Lung (tissue), 12 donors: ENCODE results near the gene CPNE9. TPM values are rescaled to one million over a fixed set of nuclear protein-coding genes. Genes with fewer than 3 reads are reported as not detected.

ENCODE experiments used
- ATAC-seq: fragments of 200-7000 bp; cut with Tn5 transposase; one replicate; pipeline ENCODE4 v1.9.1; 2020; ENCODE audit warnings: moderate number of reproducible peaks; ENCODE audit not compliant: insufficient read depth, low FRiP score
- DNase-seq, 3 donors: peaks; one replicate each; pipeline ENCODE4 v3.0.0-alpha.2; 2013 to 2017
- H3K27ac ChIP-seq, 2 donors: one replicate each; pipeline ENCODE4 v1.5.1; 2013; ENCODE audit warnings: mild to moderate bottlenecking in 2 of 2, moderate library complexity in 2 of 2, control low read depth in 1 of 2, inconsistent platforms in 1 of 2, low read depth in 1 of 2, low read length in 1 of 2
- H3K27me3 ChIP-seq, 3 donors: one replicate each; pipeline ENCODE4 v1.5.1; 2013; ENCODE audit warnings: low read length in 2 of 3; ENCODE audit not compliant: control insufficient read depth in 3 of 3, insufficient read depth in 3 of 3
- H3K36me3 ChIP-seq, 4 donors: one replicate each; pipeline ENCODE4 v1.5.1; 2013; ENCODE audit warnings: low read length in 4 of 4, mild to moderate bottlenecking in 1 of 4, moderate library complexity in 1 of 4; ENCODE audit not compliant: control insufficient read depth in 4 of 4, insufficient read depth in 4 of 4
- H3K4me1 ChIP-seq, 5 donors: one replicate each; pipeline ENCODE4 v1.5.1; 2013; ENCODE audit warnings: low read length in 5 of 5, mild to moderate bottlenecking in 2 of 5, moderate library complexity in 1 of 5; ENCODE audit not compliant: control insufficient read depth in 5 of 5, insufficient read depth in 5 of 5
- H3K4me3 ChIP-seq: one replicate; pipeline ENCODE4 v1.5.1; 2013; ENCODE audit warnings: mild to moderate bottlenecking, control low read depth, moderate library complexity
- H3K9ac ChIP-seq, 2 donors: one replicate each; pipeline ENCODE4 v1.5.1; 2013; ENCODE audit warnings: low read length in 2 of 2, control low read depth in 1 of 2; ENCODE audit not compliant: insufficient read depth in 1 of 2
- H3K9me3 ChIP-seq, 4 donors: one replicate each; pipeline ENCODE4 v1.5.1; 2013; ENCODE audit warnings: low read length in 3 of 4, mild to moderate bottlenecking in 1 of 4, moderate library complexity in 1 of 4; ENCODE audit not compliant: control insufficient read depth in 4 of 4, insufficient read depth in 3 of 4
- WGBS, 2 donors: extraction: QIAGEN DNeasy Blood & Tissue Kit; methylation state at CpG; one replicate each; pipeline ENCODE4 v1.1.7; 2013; 5-methylcytosine and 5-hydroxymethylcytosine counted together
- polyA plus RNA-seq, 2 donors: library from polyadenylated mRNA; stranded (reverse); fragments of 200-250 nt; gene quantifications; one replicate each; pipeline ENCODE4 v1.2.1, GENCODE V29; 2013
- total RNA-seq, 2 donors: library from RNA; depleted of rRNA in 1 of 2; stranded (reverse); fragments of >200 nt in 1 of 2; gene quantifications; one replicate each; pipeline ENCODE4 v1.2.1, GENCODE V29; 2014 to 2021
- TF ChIP-seq, protein P1 (sequence below): IDR thresholded peaks from 2 replicates; pipeline ENCODE4 v1.5.1; 2012; ENCODE audit warnings: mild to moderate bottlenecking; ENCODE audit errors: control extremely low read depth, extremely low read depth
- donor health status: control.
- donor health status: control.
- donor health status: Bipolar disorder and iron deficiency.
- donor health status: healthy.
- donor health status: DM: yes; HTN: yes; CAD: no.

CPNE9 gene
- total and polyA plus RNA-seq, 4 donors: 0.11 to 0.34 (median 0.16) TPM; not detected in 1

- Histone ChIP-seq H3K4me3 (no peak overlapping the region), H3K9me3 (no peaks in the 10 kb centered on the region), H3K9ac (no peak overlapping the region), H3K36me3 (no peaks in the 10 kb centered on the region), H3K27ac (no peak overlapping the region), H3K4me1 (no peaks in the 10 kb centered on the region), H3K27me3 (no peaks in the 10 kb centered on the region)
- WGBS, 2 donors: 49 to 72% methylated on average over 5 of the region's 5 CpGs
- no peak for DNase-seq
- TF ChIP-seq, protein P1, sequence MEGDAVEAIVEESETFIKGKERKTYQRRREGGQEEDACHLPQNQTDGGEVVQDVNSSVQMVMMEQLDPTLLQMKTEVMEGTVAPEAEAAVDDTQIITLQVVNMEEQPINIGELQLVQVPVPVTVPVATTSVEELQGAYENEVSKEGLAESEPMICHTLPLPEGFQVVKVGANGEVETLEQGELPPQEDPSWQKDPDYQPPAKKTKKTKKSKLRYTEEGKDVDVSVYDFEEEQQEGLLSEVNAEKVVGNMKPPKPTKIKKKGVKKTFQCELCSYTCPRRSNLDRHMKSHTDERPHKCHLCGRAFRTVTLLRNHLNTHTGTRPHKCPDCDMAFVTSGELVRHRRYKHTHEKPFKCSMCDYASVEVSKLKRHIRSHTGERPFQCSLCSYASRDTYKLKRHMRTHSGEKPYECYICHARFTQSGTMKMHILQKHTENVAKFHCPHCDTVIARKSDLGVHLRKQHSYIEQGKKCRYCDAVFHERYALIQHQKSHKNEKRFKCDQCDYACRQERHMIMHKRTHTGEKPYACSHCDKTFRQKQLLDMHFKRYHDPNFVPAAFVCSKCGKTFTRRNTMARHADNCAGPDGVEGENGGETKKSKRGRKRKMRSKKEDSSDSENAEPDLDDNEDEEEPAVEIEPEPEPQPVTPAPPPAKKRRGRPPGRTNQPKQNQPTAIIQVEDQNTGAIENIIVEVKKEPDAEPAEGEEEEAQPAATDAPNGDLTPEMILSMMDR: no peak
- ATAC-seq: no peak
Observed at GRCh38 chr3:9716801-9717555, 13.3 kb downstream of the CPNE9 start.

GRCh38 chr3:9717563-9717962 is 13.9 kb downstream of the CPNE9 start:
- H3K4me1 ChIP-seq: no peaks in the 10 kb centered on the region
- H3K9ac ChIP-seq: no peak overlapping the region
- H3K27ac ChIP-seq: no peak overlapping the region
- ATAC-seq (no peak), DNase-seq (no peak)
- TF ChIP-seq, protein P1: no peak
- no peaks in the 10 kb centered on the region for H3K36me3 ChIP-seq
- H3K4me3 ChIP-seq: no peak overlapping the region
- H3K9me3 ChIP-seq: no peaks in the 10 kb centered on the region
- WGBS, 2 donors: 94 to 98% methylated on average over 1 of the region's 1 CpG
- H3K27me3 ChIP-seq: no peaks in the 10 kb centered on the region

DNA sequence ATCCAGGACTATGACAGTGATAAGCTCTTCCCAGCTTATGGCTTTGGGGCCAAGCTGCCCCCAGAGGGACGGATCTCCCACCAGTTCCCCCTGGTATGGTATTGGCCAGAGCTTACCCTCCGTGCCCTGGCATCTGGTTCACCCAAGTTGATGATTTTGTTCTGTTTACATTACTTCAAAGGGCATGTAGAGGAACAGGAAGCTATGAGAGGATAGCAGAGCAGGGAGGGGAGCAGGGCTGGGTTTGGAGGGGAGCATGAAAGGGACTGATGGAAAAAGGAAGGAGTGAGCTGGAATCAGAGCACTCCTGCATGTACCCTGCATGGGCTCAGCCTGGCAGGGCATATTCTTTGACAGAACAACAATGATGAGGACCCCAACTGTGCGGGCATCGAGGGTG is 14.5 kb downstream of the CPNE9 start:
- no peak for DNase-seq
- Histone ChIP-seq H3K27me3 (no peaks in the 10 kb centered on the region), H3K9ac (no peak overlapping the region), H3K9me3 (no peaks in the 10 kb centered on the region), H3K4me1 (no peaks in the 10 kb centered on the region), H3K36me3 (no peaks in the 10 kb centered on the region), H3K27ac (no peak overlapping the region), H3K4me3 (no peak overlapping the region)
- no peak for ATAC-seq
- TF ChIP-seq, protein P1: no peak
- whole genome bisulfite sequencing, 2 donors: 61 to 78% methylated on average over 4 of the region's 4 CpGs
